Hepatocyte (in vitro differentiated cells): ENCODE measurements around the gene PPP5C.

Source experiments
- EZH2phosphoT487 ChIP-seq: fragments of 200-600 bp; sonication (generic); IDR thresholded peaks from one replicate; pipeline ENCODE4 v1.6.1; 2018; ENCODE audit warnings: antibody characterized with exemption, mild to moderate bottlenecking, low read depth, moderate library complexity; ENCODE audit not compliant: unreplicated experiment, severe bottlenecking
- TF ChIP-seq, protein P1 (sequence below): fragments of 200-600 bp; sonication (generic); IDR thresholded peaks from 2 replicates; pipeline ENCODE4 v1.5.1; 2016; ENCODE audit warnings: antibody characterized with exemption, mild to moderate bottlenecking; ENCODE audit not compliant: poor library complexity

DNA sequence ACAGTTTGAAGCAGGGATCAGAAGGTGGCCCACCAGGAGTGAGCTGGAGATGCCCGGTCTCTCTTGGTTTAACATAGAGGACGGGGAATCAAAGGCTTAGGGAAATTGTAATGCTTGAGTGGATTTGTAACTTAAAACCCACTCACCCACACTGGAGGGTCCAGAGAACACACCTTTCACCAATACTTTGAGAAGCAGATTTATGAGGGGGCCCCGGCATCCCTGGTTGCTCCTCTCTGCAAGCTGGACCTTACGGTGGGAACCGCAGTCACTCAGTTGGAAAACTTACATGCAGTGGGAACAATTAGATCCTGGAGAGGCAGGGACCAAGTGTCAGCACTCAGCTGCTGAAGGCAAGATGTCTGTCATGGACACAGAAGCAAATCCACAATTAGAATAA, 20.5 kb downstream of the PPP5C start:
- TF ChIP-seq, protein P1, sequence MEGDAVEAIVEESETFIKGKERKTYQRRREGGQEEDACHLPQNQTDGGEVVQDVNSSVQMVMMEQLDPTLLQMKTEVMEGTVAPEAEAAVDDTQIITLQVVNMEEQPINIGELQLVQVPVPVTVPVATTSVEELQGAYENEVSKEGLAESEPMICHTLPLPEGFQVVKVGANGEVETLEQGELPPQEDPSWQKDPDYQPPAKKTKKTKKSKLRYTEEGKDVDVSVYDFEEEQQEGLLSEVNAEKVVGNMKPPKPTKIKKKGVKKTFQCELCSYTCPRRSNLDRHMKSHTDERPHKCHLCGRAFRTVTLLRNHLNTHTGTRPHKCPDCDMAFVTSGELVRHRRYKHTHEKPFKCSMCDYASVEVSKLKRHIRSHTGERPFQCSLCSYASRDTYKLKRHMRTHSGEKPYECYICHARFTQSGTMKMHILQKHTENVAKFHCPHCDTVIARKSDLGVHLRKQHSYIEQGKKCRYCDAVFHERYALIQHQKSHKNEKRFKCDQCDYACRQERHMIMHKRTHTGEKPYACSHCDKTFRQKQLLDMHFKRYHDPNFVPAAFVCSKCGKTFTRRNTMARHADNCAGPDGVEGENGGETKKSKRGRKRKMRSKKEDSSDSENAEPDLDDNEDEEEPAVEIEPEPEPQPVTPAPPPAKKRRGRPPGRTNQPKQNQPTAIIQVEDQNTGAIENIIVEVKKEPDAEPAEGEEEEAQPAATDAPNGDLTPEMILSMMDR, result no peak
- TF ChIP-seq EZH2phosphoT487, result no peak
